Astrocyte (in vitro differentiated cells and primary cell): Measurements from ENCODE around the gene PACS2. TPM values are rescaled to one million over a fixed set of nuclear protein-coding genes. Genes with fewer than 3 reads are reported as not detected.

ENCODE experiments used
- DNase-seq: peaks from one replicate; pipeline ENCODE4 v3.0.0-alpha.2; 2010; ENCODE audit warnings: low read depth
- FAIRE-seq: peaks from 2 replicates; lab custom pipeline; 2011; peaks lifted over from hg19 to GRCh38; lab: Jason Lieb, UNC
- H2AFZ ChIP-seq: 2 replicates; pipeline ENCODE4 v1.6.0; 2012; ENCODE audit warnings: low read depth, low read length, inconsistent platforms
- H3K27ac ChIP-seq: 2 replicates; pipeline ENCODE4 v1.5.1; 2011; ENCODE audit warnings: low read depth, low read length, inconsistent platforms
- H3K27me3 ChIP-seq: 2 replicates; pipeline ENCODE4 v1.6.0; 2011; ENCODE audit warnings: low read length, inconsistent platforms; ENCODE audit not compliant: insufficient read depth
- H3K36me3 ChIP-seq: 2 replicates; pipeline ENCODE4 v1.5.1; 2011; ENCODE audit warnings: low read length, inconsistent platforms; ENCODE audit not compliant: insufficient read depth
- H3K4me1 ChIP-seq: 2 replicates; pipeline ENCODE4 v1.5.1; 2011; ENCODE audit warnings: low read length, inconsistent platforms; ENCODE audit not compliant: insufficient read depth
- H3K4me2 ChIP-seq: 2 replicates; pipeline ENCODE4 v1.6.0; 2012; ENCODE audit warnings: low read length, inconsistent platforms
- H3K4me3 ChIP-seq: 2 replicates; pipeline ENCODE4 v1.5.1; 2011; ENCODE audit warnings: low read depth, mild to moderate bottlenecking, low read length, inconsistent platforms; ENCODE audit not compliant: insufficient read depth
- H3K79me2 ChIP-seq: 2 replicates; pipeline ENCODE4 v1.6.0; 2012; ENCODE audit warnings: mild to moderate bottlenecking, low read length, inconsistent platforms; ENCODE audit not compliant: insufficient read depth
- H3K9ac ChIP-seq: 2 replicates; pipeline ENCODE4 v1.6.0; 2012; ENCODE audit warnings: mild to moderate bottlenecking, low read length, inconsistent platforms
- H3K9me3 ChIP-seq: 2 replicates; pipeline ENCODE4 v1.5.1; 2012; ENCODE audit warnings: low read depth, mild to moderate bottlenecking, low read length, inconsistent platforms; ENCODE audit not compliant: insufficient read depth
- H4K20me1 ChIP-seq: 2 replicates; pipeline ENCODE4 v1.6.0; 2012; ENCODE audit warnings: low read length, inconsistent platforms; ENCODE audit not compliant: insufficient read depth
- H3K27ac Mint-ChIP-seq: one replicate; pipeline ENCODE4 v1.8.0; 2021; ENCODE audit warnings: mild to moderate bottlenecking, mixed read lengths; ENCODE audit not compliant: unreplicated experiment
- H3K27me3 Mint-ChIP-seq: one replicate; pipeline ENCODE4 v1.8.0; 2021; ENCODE audit warnings: low read depth, mixed read lengths; ENCODE audit not compliant: unreplicated experiment
- H3K36me3 Mint-ChIP-seq: one replicate; pipeline ENCODE4 v1.8.0; 2021; ENCODE audit warnings: low read depth, mixed read lengths; ENCODE audit not compliant: unreplicated experiment
- H3K4me1 Mint-ChIP-seq: one replicate; pipeline ENCODE4 v1.8.0; 2021; ENCODE audit warnings: low read depth, mixed read lengths; ENCODE audit not compliant: unreplicated experiment
- H3K4me3 Mint-ChIP-seq: one replicate; pipeline ENCODE4 v1.8.0; 2021; ENCODE audit warnings: mild to moderate bottlenecking, moderate library complexity, mixed read lengths; ENCODE audit not compliant: unreplicated experiment
- H3K9me3 Mint-ChIP-seq: one replicate; pipeline ENCODE4 v1.8.0; 2021; ENCODE audit warnings: mild to moderate bottlenecking, mixed read lengths; ENCODE audit not compliant: unreplicated experiment
- EZH2 ChIP-seq: IDR thresholded peaks from 2 replicates; pipeline ENCODE4 v1.6.1; 2012; ENCODE audit warnings: mild to moderate bottlenecking, low read length, inconsistent platforms; ENCODE audit not compliant: insufficient read depth
- total RNA-seq: library from RNA; stranded (reverse); gene quantifications from 2 replicates; pipeline ENCODE4 v1.2.1, GENCODE V29; 2021
- TF ChIP-seq, protein P1 (sequence below): IDR thresholded peaks from 2 replicates; pipeline ENCODE4 v1.5.1; 2011; ENCODE audit warnings: low read depth, mild to moderate bottlenecking, inconsistent platforms, low read length, moderate library complexity; ENCODE audit not compliant: insufficient read depth

PACS2 gene
- total RNA-seq, 1 donor from 2014 or later: 51.0 TPM

DNA sequence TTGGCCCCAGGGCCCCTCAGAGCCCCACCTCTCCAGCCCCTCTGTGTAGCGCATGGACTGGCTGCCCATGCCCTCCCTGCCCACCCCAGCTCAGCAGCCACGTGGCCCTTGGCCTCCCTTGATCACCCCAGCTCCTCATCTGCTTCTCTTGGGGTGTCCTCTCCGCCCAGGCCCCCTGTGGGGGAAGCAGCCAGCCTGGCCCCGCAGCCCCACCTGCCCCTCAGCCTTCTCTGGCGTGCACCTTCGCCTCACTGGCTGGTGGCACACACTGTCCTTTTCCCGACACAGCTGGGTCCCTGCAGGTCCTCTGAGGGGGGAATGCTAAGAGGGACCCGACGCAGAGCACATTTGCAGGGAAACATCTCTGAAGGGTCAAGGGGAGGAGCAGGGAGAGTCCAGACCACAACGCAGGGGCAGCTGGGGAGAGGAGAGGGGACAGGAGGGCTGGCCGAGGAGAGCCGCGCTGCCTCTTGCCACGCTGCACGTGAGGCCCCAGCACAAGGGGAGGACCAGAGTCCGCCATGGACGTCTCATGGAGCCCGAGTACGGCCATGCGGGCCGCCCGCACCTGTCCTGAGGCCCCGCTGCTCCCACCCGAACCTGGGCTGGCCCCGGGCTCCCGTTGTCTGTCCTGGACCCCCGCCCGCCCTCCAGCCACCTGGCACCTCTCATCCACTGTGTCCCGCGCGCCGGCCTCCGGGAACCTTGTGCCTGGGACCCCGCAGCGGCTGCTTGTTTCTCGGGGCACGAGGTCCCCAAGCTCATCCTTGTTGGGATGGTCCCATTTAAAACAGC, 36.1 kb downstream of the PACS2 start:
- Mint-ChIP-seq H3K36me3 (peaks cover 3% of the 10 kb centered on the region), H3K27ac (no peak overlapping the region)
- H4K20me1 ChIP-seq: peaks cover 42% of the 10 kb centered on the region

DNA sequence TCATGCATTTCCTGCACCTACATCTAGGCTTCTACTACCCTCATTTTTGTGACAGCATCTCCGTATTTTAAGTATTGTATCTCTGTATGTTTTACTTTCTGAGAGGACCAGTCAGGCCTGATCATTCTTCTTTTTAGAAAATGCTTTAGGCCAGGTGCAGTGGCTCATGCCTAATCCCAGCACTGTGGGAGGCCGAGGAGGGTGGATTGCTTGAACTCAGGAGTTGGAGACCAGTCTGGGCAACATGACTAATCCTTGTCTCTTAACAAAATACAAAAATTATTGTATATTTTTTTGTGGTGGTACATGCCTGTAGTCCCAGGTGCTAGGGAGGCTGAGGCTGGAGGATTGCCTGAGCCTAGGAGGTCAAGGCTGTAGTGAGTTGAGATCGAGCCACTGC, 36.9 kb downstream of the PACS2 start:
- no peak overlapping the region for H3K9ac ChIP-seq
- H3K9me3 ChIP-seq: no peaks in the 10 kb centered on the region
- no peaks in the 10 kb centered on the region for H3K27me3 ChIP-seq
- H3K79me2 ChIP-seq: no peaks in the 10 kb centered on the region
- TF ChIP-seq EZH2: no peak
- TF ChIP-seq, protein P1, sequence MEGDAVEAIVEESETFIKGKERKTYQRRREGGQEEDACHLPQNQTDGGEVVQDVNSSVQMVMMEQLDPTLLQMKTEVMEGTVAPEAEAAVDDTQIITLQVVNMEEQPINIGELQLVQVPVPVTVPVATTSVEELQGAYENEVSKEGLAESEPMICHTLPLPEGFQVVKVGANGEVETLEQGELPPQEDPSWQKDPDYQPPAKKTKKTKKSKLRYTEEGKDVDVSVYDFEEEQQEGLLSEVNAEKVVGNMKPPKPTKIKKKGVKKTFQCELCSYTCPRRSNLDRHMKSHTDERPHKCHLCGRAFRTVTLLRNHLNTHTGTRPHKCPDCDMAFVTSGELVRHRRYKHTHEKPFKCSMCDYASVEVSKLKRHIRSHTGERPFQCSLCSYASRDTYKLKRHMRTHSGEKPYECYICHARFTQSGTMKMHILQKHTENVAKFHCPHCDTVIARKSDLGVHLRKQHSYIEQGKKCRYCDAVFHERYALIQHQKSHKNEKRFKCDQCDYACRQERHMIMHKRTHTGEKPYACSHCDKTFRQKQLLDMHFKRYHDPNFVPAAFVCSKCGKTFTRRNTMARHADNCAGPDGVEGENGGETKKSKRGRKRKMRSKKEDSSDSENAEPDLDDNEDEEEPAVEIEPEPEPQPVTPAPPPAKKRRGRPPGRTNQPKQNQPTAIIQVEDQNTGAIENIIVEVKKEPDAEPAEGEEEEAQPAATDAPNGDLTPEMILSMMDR: no peak
- no peaks in the 10 kb centered on the region for H3K36me3 ChIP-seq
- DNase-seq (no peak), FAIRE-seq (no peak)
- Mint-ChIP-seq H3K9me3 (no peaks in the 10 kb centered on the region), H3K27ac (no peak overlapping the region), H3K27me3 (no peaks in the 10 kb centered on the region), H3K36me3 (no peaks in the 10 kb centered on the region), H3K4me3 (no peak overlapping the region), H3K4me1 (peaks cover 4% of the 10 kb centered on the region)
- H4K20me1 ChIP-seq: peaks cover 38% of the 10 kb centered on the region
- H3K4me2 ChIP-seq: no peak overlapping the region
- no peaks in the 10 kb centered on the region for H3K4me1 ChIP-seq
- no peak overlapping the region for H3K4me3 ChIP-seq
- H3K27ac ChIP-seq: no peak overlapping the region
- no peak overlapping the region for H2AFZ ChIP-seq

More for the DNA sequence above, 36.1 kb downstream of the PACS2 start:
- Histone ChIP-seq H3K27ac (no peak overlapping the region), H3K79me2 (no peaks in the 10 kb centered on the region), H3K27me3 (no peaks in the 10 kb centered on the region), H3K4me1 (no peaks in the 10 kb centered on the region), H2AFZ (no peak overlapping the region), H3K36me3 (no peaks in the 10 kb centered on the region), H3K9ac (no peak overlapping the region), H3K9me3 (no peaks in the 10 kb centered on the region), H3K4me2 (no peak overlapping the region), H3K4me3 (no peak overlapping the region)
- TF ChIP-seq EZH2: no peak
- TF ChIP-seq, protein P1: no peak
- FAIRE-seq: no peak
- DNase-seq: no peak
- Mint-ChIP-seq H3K27me3 (no peaks in the 10 kb centered on the region), H3K9me3 (peaks cover 3% of the 10 kb centered on the region), H3K4me1 (peaks cover 4% of the 10 kb centered on the region), H3K4me3 (no peak overlapping the region)
